Measurements from ENCODE around the gene CDC42BPB.

GRCh38 chr14:102939820-102940561 lies 117.4 kb downstream of the CDC42BPB start:
- TF ChIP-seq CTCF (IDR thresholded peaks at IDR 0.05; ENCODE audit: low read depth, low read length) = no peak
- TF ChIP-seq POLR2A (IDR thresholded peaks at IDR 0.05; ENCODE audit: extremely low read depth, insufficient read length) = no peak
